NCI-H2029 treated with DMSO at 0.1 percent for 48 hours (cell line): ENCODE data around the gene PAPLN.
"Not testable (repeated sequence)": the region's sequence is repeated elsewhere in the genome, so short reads cannot be mapped to it uniquely, and the experiment has no call there.

Experiments used
- DNase-seq: peaks from one replicate; lab custom pipeline; 2025; lab: John Stamatoyannopoulos, UW

The PAPLN gene, protein sequence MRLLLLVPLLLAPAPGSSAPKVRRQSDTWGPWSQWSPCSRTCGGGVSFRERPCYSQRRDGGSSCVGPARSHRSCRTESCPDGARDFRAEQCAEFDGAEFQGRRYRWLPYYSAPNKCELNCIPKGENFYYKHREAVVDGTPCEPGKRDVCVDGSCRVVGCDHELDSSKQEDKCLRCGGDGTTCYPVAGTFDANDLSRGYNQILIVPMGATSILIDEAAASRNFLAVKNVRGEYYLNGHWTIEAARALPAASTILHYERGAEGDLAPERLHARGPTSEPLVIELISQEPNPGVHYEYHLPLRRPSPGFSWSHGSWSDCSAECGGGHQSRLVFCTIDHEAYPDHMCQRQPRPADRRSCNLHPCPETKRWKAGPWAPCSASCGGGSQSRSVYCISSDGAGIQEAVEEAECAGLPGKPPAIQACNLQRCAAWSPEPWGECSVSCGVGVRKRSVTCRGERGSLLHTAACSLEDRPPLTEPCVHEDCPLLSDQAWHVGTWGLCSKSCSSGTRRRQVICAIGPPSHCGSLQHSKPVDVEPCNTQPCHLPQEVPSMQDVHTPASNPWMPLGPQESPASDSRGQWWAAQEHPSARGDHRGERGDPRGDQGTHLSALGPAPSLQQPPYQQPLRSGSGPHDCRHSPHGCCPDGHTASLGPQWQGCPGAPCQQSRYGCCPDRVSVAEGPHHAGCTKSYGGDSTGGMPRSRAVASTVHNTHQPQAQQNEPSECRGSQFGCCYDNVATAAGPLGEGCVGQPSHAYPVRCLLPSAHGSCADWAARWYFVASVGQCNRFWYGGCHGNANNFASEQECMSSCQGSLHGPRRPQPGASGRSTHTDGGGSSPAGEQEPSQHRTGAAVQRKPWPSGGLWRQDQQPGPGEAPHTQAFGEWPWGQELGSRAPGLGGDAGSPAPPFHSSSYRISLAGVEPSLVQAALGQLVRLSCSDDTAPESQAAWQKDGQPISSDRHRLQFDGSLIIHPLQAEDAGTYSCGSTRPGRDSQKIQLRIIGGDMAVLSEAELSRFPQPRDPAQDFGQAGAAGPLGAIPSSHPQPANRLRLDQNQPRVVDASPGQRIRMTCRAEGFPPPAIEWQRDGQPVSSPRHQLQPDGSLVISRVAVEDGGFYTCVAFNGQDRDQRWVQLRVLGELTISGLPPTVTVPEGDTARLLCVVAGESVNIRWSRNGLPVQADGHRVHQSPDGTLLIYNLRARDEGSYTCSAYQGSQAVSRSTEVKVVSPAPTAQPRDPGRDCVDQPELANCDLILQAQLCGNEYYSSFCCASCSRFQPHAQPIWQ

DNA sequence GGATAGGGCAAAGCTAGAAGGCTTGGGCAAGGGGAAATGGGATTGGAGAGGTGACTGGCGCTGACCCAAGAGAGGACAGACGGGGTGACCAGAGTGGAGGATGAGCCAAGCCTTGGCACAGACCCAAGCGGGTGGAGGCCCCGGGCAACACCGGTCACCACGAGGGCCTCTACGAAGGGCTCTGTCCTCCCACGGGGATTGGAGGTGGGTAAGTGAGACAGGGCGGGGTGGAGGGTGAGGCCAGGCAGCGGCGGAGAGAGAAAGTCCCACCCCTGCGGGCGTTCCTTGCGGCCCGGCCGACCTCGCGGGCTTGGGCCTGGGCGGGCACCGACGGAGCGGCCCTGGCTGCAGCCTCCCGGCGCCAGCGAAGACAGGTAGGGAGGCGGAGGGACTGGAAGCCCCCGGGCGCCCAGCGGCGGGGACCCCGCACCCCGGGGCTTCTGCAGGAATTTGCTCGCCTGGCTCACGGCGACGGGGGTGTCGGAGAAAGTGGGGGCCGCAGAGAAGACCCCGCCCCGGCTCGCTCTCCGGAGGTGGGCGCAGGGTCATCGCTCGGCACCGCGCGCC is at the start of gene PAPLN:
Gene PAPLN (plus strand): TSS at position 288 of the 567 bp plus-strand sequence. CDS start 2,273 bp downstream, outside the sequence.
- no peak for DNase-seq

DNA sequence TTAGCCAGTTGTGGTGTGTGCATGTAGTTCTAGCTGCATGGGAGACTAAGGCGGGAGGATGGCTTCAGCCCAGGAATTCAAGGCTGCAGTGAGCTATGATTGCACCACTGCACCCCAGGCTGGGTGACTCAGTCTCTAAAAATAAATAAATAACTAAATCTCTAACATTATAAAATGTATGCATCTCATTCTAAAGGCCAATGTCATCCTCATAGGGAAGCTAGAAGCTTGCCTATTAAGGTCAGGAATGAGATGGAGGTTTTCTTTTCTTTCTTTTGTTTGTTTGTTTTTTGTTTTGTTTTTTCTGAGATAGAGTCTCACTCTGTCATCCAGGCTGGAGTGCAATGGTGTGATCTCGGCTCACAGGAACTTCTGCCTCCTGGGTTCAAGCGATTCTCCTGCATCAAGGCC is 48.8 kb upstream of the PAPLN start:
- DNase-seq, result no peak

DNA sequence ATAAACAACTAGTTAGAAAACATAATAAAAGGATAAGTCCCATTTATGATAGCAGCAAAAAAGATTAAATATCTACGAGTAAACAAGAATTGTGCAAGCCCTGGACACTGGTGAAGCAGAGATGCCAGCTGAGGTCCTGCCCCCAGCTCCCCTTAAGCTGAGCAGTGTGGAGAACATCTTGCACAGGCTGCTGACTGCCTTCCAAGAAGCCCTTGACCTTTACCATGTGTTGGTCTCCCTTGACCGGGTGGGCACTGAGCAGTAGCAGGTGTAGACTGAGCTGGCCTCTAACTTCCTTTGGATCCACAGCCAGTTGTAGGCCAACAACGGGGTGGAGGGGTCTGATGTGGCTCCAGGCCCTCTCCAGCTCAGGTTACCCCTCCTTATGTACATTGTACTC is 47.7 kb upstream of the PAPLN start:
- DNase-seq, result no peak

DNA sequence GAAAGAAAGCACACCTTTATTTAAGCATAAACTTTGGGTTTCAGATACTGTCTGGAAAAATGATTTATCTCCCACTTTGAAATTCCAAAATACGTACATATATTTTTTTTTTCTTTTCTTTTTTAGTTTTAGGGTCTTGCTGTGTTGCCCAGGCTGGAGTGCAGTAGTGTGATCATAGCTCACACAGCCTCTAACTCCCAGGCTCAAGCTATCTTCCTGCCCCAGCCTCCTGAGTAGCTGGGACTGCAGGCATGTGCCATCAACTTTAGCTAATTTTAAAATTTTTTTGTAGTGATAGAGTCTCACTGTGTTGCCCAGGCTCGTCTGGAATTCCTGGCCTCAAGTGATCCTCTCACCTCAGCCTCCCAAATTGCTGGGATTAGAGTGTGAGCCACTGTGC is 45.9 kb upstream of the PAPLN start:
- DNase-seq, result no peak

DNA sequence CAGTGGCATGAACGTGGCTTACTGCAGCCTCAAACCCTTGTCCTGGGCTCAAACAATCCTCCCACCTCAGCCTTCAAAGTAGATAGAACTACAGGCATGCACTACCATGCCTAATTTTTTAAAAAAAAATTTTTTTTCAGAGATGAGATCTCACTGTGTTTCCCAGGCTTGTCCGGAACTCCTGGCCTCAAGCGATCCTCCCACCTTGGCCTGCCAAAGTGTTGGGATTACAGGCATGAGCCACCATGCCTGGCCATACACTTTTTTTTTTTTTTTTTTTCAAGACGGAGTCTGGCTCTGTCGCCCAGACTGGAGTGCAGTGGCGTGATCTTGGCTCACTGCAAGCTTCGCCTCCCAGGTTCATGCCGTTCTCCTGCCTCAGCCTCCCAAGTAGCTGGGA is 43.0 kb upstream of the PAPLN start:
- not testable (repeated sequence) for DNase-seq

DNA sequence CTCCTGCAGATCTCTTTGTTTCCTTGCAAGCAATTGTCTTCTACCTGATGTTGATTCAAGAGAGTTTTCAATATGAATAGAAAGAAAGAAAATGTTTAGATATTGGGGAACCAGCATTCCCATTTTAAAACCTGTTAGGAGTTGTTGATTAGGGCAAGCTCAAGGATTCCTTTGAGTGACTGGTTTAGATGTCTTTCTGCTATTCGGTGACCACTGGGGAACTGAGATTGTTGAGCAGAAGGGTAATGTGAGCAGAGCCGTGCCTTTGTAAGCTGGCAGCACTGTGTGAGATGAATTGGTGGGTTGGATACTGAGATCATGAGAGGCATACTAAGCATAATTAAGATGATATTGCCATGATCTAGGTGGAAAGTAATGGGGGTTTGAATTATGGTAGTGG is 39.1 kb upstream of the PAPLN start:
- no peak for DNase-seq

DNA sequence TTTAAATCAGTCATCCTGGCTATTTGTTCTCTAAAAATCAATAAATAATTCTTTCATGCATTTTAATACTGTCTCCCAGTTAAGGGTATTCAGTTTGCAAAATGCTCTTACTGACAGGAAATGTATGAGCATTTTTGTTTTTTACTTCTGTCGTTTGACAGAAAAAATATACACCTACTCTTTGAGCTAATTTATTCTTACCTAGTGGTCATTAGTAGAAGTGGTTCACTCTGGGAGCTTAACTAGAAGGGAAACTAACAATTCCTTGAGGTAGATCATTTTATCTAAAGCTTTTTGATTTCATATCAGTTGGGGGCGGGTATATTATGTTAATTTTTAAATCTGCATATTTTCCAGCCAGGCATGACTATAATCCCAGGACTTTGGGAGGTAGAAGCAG is 33.8 kb upstream of the PAPLN start:
- no peak for DNase-seq

DNA sequence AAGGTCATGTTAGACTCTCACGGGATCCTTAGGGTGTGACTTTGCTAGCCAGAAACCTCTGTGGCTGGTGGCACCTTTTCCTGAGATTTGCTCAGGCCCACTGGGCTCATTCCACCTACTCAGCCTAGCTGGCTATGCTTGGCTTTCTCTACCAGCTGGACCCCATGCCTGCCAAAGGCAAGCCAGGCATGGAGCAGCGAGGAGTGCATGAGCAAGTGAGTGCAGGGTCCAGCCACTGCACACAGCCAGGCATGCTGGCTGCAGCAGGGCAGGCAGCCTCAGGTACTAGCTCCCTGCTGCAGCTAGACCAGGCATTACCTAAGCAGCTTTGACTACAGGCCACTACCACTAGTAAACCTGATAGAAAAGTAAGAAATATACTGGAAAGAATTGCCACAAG is 29.7 kb upstream of the PAPLN start:
- DNase-seq, result no peak

DNA sequence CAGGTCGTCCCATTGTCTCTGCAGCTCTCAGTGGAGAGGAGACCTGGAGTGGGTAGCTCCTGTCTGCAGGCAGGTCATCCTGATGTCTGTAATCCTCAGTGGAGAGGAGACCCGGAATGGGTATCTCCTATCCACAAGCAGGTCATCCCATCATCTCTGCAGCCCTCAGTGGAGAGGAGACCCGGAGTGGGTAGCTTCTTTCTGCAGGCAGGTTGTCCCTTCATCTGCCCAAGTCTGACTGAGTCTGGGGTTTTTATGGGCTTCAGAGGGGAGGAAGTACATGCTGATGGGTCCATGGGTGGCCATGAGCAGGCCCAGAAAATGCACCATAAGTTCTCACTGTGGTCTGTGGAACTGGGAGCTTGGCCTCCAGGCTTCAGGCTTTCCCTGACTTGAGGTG is 28.9 kb upstream of the PAPLN start:
- DNase-seq, result no peak

DNA sequence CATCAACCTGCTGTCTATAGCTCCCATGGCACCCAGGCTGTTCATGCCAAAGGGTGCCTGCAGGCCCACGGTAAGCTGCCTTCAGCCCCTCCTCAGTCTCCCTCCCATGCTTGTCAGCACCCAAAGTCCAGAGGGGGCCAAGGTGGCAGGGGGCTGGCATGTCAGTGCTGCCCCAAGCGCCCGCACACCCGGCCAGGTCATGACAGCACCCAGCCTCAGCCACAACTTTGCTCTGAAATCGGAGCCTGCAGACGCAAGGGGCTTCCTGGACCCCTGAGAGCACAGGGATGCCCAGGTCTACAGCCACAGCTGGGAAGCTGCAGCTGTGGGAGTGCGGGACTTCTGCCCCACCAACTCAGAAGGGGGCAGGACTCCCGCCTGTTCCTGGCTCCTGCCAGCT is 28.5 kb upstream of the PAPLN start:
- no peak for DNase-seq

DNA sequence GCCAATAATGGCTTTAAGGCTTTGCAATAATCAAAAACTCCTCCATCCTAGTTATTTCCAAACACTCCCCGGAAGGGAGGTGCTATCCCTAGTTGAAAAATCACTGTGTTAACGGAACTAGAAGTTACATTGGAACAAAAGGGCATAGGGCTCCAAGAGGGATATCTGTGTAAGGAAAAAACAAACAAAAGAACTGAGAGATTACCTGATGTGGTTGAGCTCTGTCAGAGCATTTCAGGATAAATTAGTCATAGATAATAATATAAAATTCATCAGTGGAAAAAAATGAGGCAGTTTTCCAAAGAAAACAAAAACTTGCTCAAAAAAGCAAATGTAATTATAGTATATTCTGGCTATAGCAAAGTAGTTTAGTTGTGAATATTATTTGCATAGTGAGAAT is 27.4 kb upstream of the PAPLN start:
- DNase-seq, result no peak

DNA sequence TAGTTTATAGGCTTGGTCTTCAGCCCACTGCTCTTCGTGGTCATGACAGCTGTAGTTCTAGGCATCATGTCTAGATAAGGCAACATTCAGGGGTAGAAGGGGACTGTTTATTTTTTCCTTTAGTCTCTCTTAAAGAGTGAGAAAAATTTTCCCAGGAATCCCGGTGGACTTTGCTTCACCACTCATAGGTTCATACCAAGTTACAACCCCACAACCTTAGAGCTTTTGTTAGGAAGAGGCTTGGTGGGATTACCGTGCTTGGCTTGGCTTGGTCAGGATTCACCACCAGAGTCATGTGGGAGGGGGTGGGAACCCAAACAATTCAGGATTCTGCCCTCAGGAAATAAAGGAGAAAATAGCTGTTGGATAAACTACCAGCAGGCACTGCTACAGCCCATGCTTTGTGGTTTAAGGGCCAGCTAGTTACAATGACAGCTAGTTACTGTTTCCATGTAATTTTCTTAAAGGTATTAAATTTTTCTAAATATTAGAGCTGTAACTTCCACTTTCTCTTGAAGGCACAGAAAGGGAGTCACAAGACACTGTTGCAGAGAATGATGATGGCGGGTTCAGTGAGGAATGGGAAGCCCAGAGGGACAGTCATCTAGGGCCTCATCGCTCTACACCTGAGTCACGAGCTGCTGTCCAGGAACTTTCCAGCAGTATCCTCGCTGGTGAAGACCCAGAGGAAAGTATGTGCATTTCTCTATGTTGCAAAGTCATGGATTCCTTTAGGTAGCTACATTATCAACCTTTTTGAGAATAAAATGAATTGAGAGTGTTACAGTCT is 25.9 kb upstream of the PAPLN start:
- DNase-seq, result no peak

DNA sequence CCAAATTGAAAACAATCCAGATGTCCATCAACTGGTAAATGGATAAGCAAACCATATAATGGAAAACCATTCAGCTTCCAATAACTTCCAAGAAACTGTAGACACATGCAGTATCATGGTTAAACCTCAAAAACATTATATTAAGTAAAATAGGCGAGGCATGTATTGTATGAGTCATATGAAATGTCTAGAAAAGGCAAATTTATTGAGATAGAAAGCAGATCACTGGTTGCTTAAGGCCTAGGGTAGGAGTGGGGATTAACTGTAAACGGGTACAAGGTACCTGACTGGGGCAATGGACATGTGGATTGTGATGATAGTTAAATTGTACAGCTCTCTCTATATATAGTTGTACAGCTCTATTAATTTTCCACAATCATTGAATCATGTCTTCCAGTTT is 21.3 kb upstream of the PAPLN start:
- DNase-seq, result no peak

DNA sequence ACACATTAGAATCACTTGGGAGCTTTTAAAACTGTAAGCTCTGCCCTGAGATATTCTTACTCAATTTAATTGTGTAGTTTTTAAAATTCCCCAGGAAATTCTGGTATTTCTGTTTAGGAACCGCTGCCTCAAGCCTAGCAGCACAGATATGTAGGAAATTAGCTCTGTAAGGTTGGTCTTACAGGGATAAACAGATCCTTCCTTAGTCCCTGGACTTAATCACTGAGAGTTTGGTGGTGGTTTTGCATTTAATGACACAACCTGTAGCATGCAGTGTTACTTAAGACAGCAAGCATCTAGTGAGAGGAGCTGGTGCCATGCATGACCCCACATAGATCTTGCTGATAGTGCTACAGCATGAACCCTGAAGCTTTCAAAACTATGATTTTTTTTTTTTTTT is 19.9 kb upstream of the PAPLN start:
- no peak for DNase-seq

DNA sequence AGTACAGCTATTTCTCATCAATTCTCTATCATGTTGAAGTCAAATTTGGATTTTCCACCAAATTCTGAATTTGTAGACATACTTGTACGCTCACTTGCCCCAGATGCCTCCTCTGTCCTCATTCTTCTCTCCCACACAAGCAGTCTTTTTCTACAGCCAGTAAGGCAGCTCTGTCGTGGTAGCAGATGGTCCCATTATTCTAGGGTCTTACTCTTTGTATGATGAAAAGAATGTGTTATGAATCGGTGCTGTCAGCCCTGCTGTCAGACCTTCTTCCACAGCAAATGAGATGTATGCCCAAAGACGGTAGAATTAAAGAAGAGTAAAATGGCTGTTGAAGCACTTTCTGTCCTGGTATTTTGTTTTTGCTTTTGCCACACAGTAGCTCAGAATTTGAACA is 17.2 kb upstream of the PAPLN start:
- DNase-seq, result no peak

DNA sequence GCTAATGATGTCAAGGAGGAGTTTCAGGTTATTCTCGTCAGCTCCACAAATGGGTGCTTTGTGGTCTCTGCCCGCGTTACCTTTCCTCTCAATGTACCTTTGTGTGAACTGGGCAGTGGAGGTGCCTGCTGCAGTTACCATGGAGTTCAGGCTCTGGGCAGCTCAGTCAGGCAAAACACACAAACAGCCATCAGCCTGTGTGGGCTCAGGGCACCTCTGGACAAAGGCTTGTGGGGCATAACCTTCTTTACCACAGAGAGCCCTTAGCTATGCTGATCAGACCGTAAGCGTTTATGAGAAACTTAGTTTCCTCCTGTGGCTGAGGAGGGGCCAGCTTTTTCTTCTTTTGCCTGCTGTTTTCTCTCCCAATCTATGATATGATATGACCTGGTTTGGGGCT is 16.7 kb upstream of the PAPLN start:
- DNase-seq, result no peak

DNA sequence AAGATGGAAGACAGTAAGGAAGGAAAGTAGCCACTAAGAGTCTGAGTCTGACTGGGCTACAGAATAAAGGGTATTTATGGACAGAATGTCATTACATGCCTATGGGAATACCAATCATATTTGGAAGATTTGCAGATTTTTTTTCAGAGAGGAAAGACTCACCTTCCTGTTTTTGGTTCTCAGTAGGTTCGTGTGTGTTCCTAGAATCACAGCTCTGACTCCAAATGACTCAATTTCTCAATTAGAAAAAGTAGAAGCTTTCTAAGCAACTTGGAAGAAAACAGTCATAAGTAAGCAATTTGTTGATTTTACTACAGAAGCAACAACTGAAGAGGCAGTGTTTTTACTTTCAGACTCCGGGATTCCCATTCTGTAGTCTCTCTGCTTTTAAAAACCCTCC is 15.4 kb upstream of the PAPLN start:
- DNase-seq, result no peak

DNA sequence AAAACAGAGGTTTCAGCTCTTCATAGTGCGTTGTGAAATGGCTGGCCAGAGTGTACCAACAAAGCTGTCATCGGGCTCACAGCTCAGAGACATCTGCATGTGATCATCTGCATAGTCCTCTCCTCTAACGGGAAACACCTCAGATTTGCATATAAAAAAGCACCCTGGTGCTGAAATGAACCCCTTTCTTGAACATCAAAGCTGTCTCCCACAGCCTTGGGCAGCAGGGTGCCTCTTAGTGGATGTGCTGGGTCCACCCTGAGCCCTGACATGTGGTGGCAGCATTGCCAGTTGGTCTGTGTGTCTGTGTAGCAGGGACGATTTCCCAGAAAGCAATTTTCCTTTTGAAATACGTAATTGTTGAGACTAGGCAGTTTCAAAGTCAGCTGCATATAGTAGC is 14.3 kb upstream of the PAPLN start:
- DNase-seq, result no peak

DNA sequence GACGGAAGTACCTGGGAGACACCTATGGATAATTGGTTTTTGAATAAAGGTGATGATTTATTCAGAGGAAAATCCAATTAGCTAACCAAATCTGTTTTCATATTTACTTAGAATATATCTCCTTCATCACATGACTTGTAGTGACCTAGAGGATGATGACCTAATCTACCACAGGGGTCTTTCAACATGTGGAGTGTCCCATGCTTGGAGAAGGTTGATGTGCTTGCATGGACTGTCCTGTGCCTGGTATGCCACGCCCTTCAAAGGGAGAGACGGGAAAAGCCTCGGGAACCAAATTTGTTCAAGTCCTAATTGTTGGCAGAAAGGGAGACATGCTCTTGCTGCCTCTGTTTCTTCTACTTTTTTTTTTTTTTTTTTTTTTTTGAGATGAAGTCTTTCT is 11.8 kb upstream of the PAPLN start:
- no peak for DNase-seq

DNA sequence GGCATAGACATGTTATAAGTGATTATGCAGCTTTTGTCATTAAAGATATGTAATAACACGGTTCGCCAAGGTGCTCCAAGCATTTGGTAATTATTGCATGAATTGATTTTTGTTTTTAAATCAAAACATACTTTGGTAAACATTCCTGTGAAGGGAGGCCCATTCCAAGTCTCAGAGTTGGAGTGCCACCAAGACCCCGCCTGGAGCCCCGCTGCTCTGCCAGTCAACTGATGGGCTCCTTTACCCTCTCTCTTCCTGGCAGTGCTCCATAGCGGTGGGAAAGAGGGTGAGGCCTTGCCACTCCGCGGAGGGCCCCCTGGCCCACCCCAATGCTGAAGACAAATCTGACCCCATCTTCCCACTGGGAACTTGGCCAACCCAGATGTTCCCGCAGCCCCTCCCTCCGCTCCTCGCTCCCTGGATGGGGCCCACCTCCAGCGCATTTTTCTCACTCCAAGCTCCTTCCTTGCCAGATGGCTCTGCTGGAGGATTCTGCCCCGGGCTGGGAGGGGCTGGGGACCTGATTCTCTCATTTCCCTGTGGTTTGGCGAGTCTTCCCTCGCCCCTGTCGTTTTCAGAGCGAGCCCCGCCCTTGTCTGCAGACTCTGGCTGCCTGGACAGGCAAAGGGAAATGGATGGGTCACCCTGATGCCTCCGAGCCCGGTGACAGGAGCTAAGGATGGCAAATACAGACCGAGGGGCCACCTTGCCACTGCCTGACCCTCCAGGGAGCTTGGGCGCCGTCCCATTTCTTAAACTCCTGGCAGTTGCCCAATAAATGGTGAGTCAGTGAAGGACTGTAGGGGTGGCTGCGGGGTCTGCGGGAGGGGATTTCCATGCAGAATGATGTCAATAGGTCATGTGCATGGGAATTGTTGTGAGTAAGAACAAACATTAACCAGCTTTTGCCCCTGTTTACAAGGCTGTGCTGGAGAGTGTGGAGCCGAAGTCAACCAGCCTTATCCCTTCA is 9.2 kb upstream of the PAPLN start:
- no peak for DNase-seq
